Vagina (tissue), 2 donors: Measurements from ENCODE around the gene SHTN1. TPM values are rescaled to one million over a fixed set of nuclear protein-coding genes. Genes with fewer than 3 reads are reported as not detected.

Source experiments
- DNase-seq, 2 donors: peaks; one replicate each; pipeline ENCODE4 v3.0.0-alpha.2; 2017; ENCODE audit errors: extremely low spot score in 2 of 2
- H3K27ac ChIP-seq: fragments of 200-600 bp; sonication (generic); one replicate; pipeline ENCODE4 v1.5.1; 2019
- H3K27me3 ChIP-seq: fragments of 200-600 bp; sonication (generic); one replicate; pipeline ENCODE4 v1.5.1; 2019
- H3K36me3 ChIP-seq, 2 donors: fragments of 200-600 bp; sonication (generic); one replicate each; pipeline ENCODE4 v1.5.1; 2017 to 2019
- H3K4me1 ChIP-seq: fragments of 200-600 bp; sonication (generic); one replicate; pipeline ENCODE4 v1.5.1; 2019
- H3K4me3 ChIP-seq, 2 donors: fragments of 200-600 bp; sonication (generic); 1 replicate in 1 of 2; 2 replicates in 1 of 2; pipeline ENCODE4 v1.5.1; 2016 to 2019
- H3K9me3 ChIP-seq: fragments of 200-600 bp; sonication (generic); one replicate; pipeline ENCODE4 v1.5.1; 2019
- CTCF ChIP-seq, 3 experiments: fragments of 450-650 bp in 2 of 3; fragments of 200-600 bp in 1 of 3; sonication (generic) in 1 of 3; IDR thresholded peaks; one replicate each; pipeline ENCODE4 v1.5.1; 2017 to 2019; ENCODE audit warnings: antibody characterized with exemption in 3 of 3, mild to moderate bottlenecking in 2 of 3, moderate library complexity in 2 of 3
- POLR2A ChIP-seq, 2 donors: fragments of 450-650 bp; IDR thresholded peaks; one replicate each; pipeline ENCODE4 v1.6.1; 2017; ENCODE audit warnings: antibody characterized with exemption in 2 of 2, mild to moderate bottlenecking in 2 of 2, moderate library complexity in 2 of 2
- POLR2AphosphoS5 ChIP-seq, 2 donors: sonication (generic); formaldehyde crosslinking; IDR thresholded peaks; one replicate each; pipeline ENCODE4 v1.9.0; 2017; ENCODE audit warnings: antibody characterized with exemption in 2 of 2, mild to moderate bottlenecking in 2 of 2, low read depth in 1 of 2; ENCODE audit not compliant: insufficient read depth in 1 of 2
- intact Hi-C: fragments of 100-400 bp; cut with DNase I; formaldehyde crosslinking; loops from one replicate; pipeline ENCODE4 v1.15.1; 2023
- total RNA-seq: library from RNA; depleted of rRNA; stranded (reverse); fragments of >200 nt; gene quantifications from one replicate; pipeline ENCODE4 v1.2.3, GENCODE V29; 2016

Gene SHTN1
- total RNA-seq, 1 donor from 2014 or later = 7.4 TPM

- H3K36me3 ChIP-seq = no peaks in the 10 kb centered on the region
- H3K9me3 ChIP-seq = no peaks in the 10 kb centered on the region
- H3K27ac ChIP-seq = no peak overlapping the region
- intact Hi-C loops = no loop called here
- TF ChIP-seq POLR2AphosphoS5 (IDR thresholded peaks at IDR 0.05; ENCODE audit: insufficient read depth in 1 of 2, low read depth in 1 of 2) = no peak
- no peak for TF ChIP-seq POLR2A (IDR thresholded peaks at IDR 0.05)
- no peak for TF ChIP-seq CTCF (IDR thresholded peaks at IDR 0.05)
- H3K27me3 ChIP-seq = no peaks in the 10 kb centered on the region
- H3K4me1 ChIP-seq = no peaks in the 10 kb centered on the region
- no peak for DNase-seq
- H3K4me3 ChIP-seq = no peak overlapping the region
These were observed 85.3 kb downstream of the SHTN1 start for GRCh38 chr10:116919706-116920105.

- intact Hi-C loops = no loop called here
These were observed 85.8 kb downstream of the SHTN1 start for GRCh38 chr10:116919164-116919563.

GRCh38 chr10:116918583-116918982, 86.4 kb downstream of the SHTN1 start:
- no peaks in the 10 kb centered on the region for H3K27me3 ChIP-seq
- H3K36me3 ChIP-seq = no peaks in the 10 kb centered on the region

More at GRCh38 chr10:116919164-116919563, 85.8 kb downstream of the SHTN1 start:
- no peak for DNase-seq
- Histone ChIP-seq H3K9me3 (no peaks in the 10 kb centered on the region), H3K27ac (no peak overlapping the region), H3K27me3 (no peaks in the 10 kb centered on the region), H3K4me1 (no peaks in the 10 kb centered on the region), H3K36me3 (no peaks in the 10 kb centered on the region), H3K4me3 (no peak overlapping the region)
- TF ChIP-seq POLR2A (IDR thresholded peaks at IDR 0.05) (no peak), CTCF (IDR thresholded peaks at IDR 0.05) (no peak), POLR2AphosphoS5 (IDR thresholded peaks at IDR 0.05; ENCODE audit: insufficient read depth in 1 of 2, low read depth in 1 of 2) (no peak)

GRCh38 chr10:116917481-116917880, 87.5 kb downstream of the SHTN1 start:
- no peak overlapping the region for H3K4me3 ChIP-seq
- DNase-seq = no peak
- no peaks in the 10 kb centered on the region for H3K27me3 ChIP-seq
- H3K27ac ChIP-seq = no peak overlapping the region
- TF ChIP-seq POLR2AphosphoS5 (IDR thresholded peaks at IDR 0.05; ENCODE audit: insufficient read depth in 1 of 2, low read depth in 1 of 2) (no peak), POLR2A (IDR thresholded peaks at IDR 0.05) (no peak), CTCF (IDR thresholded peaks at IDR 0.05) (no peak)
- no peaks in the 10 kb centered on the region for H3K9me3 ChIP-seq
- H3K36me3 ChIP-seq = no peaks in the 10 kb centered on the region
- no peaks in the 10 kb centered on the region for H3K4me1 ChIP-seq
- intact Hi-C loops = no loop called here

More at GRCh38 chr10:116918583-116918982, 86.4 kb downstream of the SHTN1 start:
- H3K27ac ChIP-seq = no peak overlapping the region
- DNase-seq = no peak
- no peak overlapping the region for H3K4me3 ChIP-seq
- intact Hi-C loops = no loop called here
- H3K4me1 ChIP-seq = no peaks in the 10 kb centered on the region
- no peaks in the 10 kb centered on the region for H3K9me3 ChIP-seq
- TF ChIP-seq POLR2AphosphoS5 (IDR thresholded peaks at IDR 0.05; ENCODE audit: insufficient read depth in 1 of 2, low read depth in 1 of 2) = no peak
- TF ChIP-seq POLR2A (IDR thresholded peaks at IDR 0.05) = no peak
- no peak for TF ChIP-seq CTCF (IDR thresholded peaks at IDR 0.05)

GRCh38 chr10:116915340-116915739, 89.6 kb downstream of the SHTN1 start:
- TF ChIP-seq POLR2A (IDR thresholded peaks at IDR 0.05) = no peak
- no peak for TF ChIP-seq CTCF (IDR thresholded peaks at IDR 0.05)
- TF ChIP-seq POLR2AphosphoS5 (IDR thresholded peaks at IDR 0.05; ENCODE audit: insufficient read depth in 1 of 2, low read depth in 1 of 2) = no peak
- H3K36me3 ChIP-seq = no peaks in the 10 kb centered on the region
- intact Hi-C loops = no loop called here

More at GRCh38 chr10:116915340-116915739, 89.6 kb downstream of the SHTN1 start:
- Histone ChIP-seq H3K27ac (no peak overlapping the region), H3K4me3 (no peak overlapping the region), H3K27me3 (no peaks in the 10 kb centered on the region), H3K4me1 (no peaks in the 10 kb centered on the region), H3K9me3 (no peaks in the 10 kb centered on the region)
- DNase-seq = no peak
